HL-60/S4 (cell line): ENCODE results near the gene ACAA1.

Experiments
- in situ Hi-C: fragments of 300-500 bp; cut with MboI; formaldehyde crosslinking; loops from 2 replicates; pipeline ENCODE4 v1.14.3; 2022; ENCODE audit warnings: low sequenced_read_pairs

ACAA1 gene

GRCh38 chr3:38120693-38121450, 16.1 kb downstream of the ACAA1 start:
- in situ Hi-C loops = loop anchor here (10.0 kb wide), 1 partner anchor 364 kb away; no protein-coding TSS in a partner anchor

- in situ Hi-C loops = loop anchor here (10.0 kb wide), 1 partner anchor 365 kb away; no protein-coding TSS in a partner anchor
Measured at GRCh38 chr3:38119821-38120692, 16.9 kb downstream of the ACAA1 start.

DNA sequence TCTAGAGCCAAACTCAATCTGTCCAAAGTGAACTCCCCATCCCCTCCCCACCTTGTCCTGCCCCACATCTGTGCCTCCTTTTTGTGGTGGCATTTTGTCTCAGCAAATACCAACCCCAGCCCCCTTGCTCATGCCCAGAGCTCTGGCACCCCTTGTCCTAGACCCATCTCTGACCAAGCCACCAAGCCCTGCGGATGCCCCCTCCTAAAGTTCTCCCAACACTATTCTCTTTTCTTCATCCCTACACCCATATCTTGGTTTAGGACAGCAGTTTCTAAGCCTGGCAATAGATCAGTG, 17.7 kb downstream of the ACAA1 start:
- in situ Hi-C loops = no loop called here

DNA sequence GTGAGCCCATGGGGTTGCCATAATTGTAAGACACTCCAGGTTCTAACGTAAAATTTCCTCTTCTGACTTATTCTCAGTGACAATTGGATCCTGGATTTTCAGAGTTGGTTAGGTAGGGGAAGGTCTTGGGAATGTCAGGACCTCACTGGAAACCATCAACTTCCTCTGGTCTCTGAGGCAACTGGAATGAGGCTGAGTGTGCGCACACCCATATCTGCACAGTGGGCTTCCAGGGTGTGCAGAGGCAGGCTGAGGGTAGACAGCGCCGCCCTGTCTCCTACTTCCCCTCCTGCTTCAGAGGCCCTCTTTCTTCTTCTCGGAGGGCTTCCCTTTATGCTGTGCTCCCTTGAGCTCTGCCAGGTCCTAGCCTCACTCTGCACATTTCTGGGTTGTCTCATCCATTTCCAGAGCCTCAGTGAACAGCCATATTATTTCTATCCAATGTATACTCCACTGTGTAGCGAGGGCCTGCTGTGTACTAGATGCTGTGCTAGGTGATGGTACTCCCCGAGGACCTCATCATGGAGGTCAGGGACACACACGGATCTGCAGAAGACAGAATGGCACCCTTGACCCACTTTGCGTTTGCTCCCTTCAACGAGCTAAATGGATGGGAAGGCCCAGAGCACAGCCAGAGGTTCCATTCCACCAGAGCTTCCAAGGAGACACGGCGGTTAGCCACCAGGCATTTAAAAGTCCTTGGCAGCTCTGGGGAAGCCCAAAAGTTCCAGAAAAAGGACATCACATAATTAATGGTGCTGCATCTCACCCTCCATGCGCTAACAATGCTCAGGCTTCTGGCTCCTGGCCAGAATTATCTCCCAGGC, 18.3 kb downstream of the ACAA1 start:
- in situ Hi-C loops = no loop called here

DNA sequence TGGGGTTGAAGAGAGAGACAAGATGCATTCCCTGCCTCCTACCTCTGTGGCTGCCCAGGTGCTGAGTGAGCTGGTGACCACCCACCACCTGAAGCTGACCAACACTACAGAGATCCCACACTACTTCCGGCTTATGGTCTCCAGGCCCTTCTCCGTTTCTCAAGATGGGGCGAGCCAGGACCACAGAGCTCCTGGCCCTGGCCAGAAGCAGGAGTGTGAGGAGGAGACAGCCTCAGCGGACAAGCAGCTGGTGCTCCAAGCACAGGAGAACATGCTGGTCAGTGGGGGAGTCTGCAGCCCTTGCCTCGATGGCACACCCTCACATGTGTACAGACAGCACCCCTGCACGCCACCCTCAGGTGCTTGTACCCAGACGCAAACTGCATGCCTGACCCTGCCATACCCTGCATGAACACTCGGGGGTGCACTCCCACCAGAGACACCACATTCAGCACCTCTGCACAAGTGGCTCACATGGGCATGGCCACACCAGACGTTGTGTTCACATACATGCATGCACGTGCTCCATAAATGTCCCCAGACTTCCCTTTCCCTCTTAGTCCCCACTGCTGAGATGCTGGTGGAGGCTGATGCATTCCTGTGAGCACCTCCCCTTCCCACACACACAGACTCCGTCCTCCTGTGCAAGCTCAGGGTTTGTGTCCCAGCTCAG, 19.0 kb downstream of the ACAA1 start:
- in situ Hi-C loops = no loop called here

DNA sequence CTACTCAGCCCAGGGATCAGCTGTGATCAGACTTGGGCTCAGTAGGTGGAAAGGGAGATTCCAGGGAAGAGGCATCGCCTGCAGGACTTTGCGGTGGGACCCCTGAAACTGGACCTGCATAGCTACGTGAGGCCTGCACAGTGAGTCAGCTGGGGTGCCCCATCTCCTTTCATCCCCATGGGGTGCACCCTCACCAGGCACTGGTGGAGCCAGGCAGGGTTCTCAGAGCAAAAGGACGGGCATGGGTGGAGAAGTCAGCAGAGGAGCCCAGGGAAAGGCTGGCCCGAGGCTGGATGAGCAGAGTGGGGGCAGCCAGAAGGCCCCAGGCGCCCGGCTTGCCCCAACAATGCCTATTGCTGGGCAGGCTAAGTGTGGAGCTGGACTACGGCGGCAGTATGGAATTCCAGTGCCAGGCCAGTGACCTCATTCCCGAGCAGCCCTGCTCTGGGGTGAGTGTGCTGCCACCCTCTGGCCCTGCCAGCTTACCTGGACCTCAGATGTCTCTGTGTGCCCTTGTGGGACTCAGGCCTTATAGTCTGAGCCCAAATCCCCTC, 19.7 kb downstream of the ACAA1 start:
- in situ Hi-C loops = no loop called here

GRCh38 chr3:38116471-38117162, 20.3 kb downstream of the ACAA1 start:
- in situ Hi-C loops = no loop called here

DNA sequence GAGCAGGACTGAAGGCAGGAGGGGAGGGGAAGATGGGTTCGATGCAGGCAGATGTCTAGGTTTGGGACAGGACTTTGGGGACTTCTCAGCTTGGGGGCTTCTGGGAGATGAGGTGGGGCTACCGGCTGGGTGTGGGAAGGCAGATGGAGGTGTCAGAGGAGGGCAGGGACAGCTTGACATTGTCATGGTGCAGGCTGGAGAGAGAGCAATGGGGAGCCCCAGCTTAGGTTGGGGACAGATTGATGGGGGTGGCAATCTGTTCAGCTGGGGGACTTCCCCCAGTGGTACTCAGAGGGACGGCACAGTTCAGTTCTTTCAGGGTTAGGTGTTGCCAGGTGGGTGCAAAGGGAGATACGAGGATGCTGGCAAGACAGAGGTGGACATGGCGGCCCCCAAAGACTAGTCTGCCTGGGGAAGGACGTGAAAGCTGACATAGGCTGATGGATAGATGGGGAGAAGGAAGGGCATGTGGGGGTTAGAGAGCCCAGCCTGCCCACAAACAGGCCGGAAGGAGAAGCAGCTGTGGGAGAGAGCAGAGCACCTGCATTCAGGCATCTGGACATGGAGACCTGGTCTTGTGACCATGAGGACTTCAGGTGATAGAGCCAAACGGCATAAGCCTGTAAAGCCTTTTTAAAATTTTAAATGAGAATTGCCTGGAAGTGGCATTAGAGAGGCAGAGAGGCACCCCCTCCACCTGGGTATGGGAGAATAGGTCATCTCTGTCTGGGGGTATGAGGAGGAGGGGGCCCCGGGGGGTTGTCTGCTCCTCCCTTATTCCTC, 21.1 kb downstream of the ACAA1 start:
- in situ Hi-C loops = no loop called here

DNA sequence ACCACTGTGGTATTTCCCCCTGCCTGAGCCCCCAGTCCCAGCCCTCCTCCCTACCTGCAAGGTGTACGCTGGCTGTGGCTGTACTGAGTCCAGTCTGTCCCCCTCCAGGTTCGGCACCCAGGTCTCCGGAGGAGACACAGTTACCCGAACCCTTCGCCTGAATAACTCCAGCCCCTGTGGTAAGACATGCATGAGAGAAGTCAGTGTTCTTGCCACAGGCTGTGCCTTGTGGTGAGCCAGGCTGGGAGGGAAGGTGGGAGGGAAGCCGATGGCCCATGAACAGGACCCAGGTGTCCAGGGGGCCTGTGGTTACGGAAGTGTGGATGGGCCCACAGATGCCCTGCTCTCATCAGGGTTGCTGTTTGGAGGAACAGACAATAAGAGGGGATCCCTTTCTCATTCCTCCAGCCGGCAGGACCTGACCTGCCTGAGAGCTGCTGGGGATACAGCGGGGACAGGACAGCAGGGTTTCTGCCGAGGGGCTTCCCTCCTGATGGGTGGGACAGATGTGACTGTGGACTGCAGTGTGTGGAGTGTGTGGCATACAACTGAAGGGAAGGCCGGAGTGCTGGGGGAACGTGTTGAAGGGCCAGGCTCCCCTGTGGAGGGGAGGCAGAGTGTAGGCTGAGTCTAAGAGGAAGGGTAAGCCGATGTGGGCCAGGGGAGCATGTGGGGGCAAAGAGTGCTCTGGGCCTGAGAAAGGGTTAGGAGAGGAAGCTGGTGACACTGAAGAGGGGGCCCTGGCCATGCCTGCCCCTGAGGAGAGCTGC, 21.9 kb downstream of the ACAA1 start:
- in situ Hi-C loops = no loop called here

GRCh38 chr3:38114052-38114874, 22.7 kb downstream of the ACAA1 start:
- in situ Hi-C loops = no loop called here

GRCh38 chr3:38112378-38112761, 24.6 kb downstream of the ACAA1 start:
- in situ Hi-C loops = no loop called here

DNA sequence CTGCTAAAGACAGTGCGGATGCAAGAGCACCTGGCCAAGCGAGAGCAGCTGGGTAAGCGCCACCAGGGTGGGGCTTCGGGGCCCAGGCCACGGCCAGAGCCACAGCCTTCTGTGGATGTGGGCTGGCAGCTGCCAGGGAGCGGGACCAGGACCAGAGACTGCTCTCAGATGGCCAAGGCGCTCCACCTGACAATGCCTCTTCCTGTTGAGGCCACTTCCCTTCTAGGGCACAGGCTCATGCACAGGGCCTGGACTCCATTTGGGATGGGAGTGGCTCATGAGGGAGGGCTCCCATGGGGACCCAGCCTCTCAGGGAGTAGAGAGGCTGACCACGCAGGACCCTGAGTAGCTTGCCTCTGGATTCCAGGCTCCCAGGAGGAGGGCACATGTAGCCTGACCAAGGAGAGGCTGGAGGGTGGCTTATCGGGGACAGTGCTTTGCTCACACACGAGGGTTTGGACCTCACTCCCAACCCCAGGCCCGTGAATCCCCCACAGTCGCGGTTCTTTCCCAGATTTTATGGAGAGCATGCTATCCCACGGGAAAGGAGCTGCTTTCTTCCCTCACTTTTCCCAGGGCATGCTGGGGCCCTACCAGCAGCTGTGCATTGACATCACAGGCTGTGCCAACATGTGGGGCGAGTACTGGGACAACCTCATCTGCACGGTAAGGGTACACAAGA, 25.1 kb downstream of the ACAA1 start:
- in situ Hi-C loops = no loop called here

GRCh38 chr3:38111201-38111600, 25.7 kb downstream of the ACAA1 start:
- in situ Hi-C loops = no loop called here

GRCh38 chr3:38110314-38111050, 26.4 kb downstream of the ACAA1 start:
- in situ Hi-C loops = no loop called here

GRCh38 chr3:38109580-38110313, 27.2 kb downstream of the ACAA1 start:
- in situ Hi-C loops = no loop called here
